ENCODE data around the gene ARMCX5.

GRCh38 chrX:102560423-102561068 is 38.8 kb upstream of the ARMCX5 start:
- TF ChIP-seq, protein P1, sequence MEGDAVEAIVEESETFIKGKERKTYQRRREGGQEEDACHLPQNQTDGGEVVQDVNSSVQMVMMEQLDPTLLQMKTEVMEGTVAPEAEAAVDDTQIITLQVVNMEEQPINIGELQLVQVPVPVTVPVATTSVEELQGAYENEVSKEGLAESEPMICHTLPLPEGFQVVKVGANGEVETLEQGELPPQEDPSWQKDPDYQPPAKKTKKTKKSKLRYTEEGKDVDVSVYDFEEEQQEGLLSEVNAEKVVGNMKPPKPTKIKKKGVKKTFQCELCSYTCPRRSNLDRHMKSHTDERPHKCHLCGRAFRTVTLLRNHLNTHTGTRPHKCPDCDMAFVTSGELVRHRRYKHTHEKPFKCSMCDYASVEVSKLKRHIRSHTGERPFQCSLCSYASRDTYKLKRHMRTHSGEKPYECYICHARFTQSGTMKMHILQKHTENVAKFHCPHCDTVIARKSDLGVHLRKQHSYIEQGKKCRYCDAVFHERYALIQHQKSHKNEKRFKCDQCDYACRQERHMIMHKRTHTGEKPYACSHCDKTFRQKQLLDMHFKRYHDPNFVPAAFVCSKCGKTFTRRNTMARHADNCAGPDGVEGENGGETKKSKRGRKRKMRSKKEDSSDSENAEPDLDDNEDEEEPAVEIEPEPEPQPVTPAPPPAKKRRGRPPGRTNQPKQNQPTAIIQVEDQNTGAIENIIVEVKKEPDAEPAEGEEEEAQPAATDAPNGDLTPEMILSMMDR (IDR thresholded peaks at IDR 0.05; ENCODE audit: insufficient read depth, low read length), result no peak
- TF ChIP-seq REST (IDR thresholded peaks at IDR 0.05; ENCODE audit: insufficient replicate concordance, low read depth) (no peak), GABPA (IDR thresholded peaks at IDR 0.05; ENCODE audit: low read depth) (no peak), POLR2AphosphoS5 (IDR thresholded peaks at IDR 0.05; ENCODE audit: low read depth) (no peak), SPI1 (IDR thresholded peaks at IDR 0.05; ENCODE audit: borderline replicate concordance, low read depth) (no peak)
